AG09309 (cell line): Measurements from ENCODE around the gene CLASRP.

Source experiments
- DNase-seq: peaks from one replicate; pipeline ENCODE4 v3.0.0-alpha.2; 2010; ENCODE audit warnings: low read depth
- H3K4me3 ChIP-seq: 2 replicates; pipeline ENCODE4 v1.5.1; 2011; ENCODE audit warnings: mild to moderate bottlenecking, low read depth, low read length, moderate library complexity; ENCODE audit not compliant: control insufficient read depth
- CTCF ChIP-seq: IDR thresholded peaks from 2 replicates; pipeline ENCODE4 v1.5.1; 2011; ENCODE audit warnings: mild to moderate bottlenecking, low read depth, low read length, inconsistent platforms; ENCODE audit not compliant: insufficient read depth, control insufficient read depth; ENCODE audit errors: missing control alignments

The CLASRP gene

GRCh38 chr19:45008552-45008951 is 30.3 kb upstream of the CLASRP start:
- no peak overlapping the region for H3K4me3 ChIP-seq
- TF ChIP-seq CTCF, result no peak
- no peak for DNase-seq

- TF ChIP-seq CTCF, result no peak
- H3K4me3 ChIP-seq, result no peak overlapping the region
- DNase-seq, result no peak
Measured at GRCh38 chr19:45009625-45010255, 29.1 kb upstream of the CLASRP start.

GRCh38 chr19:45010306-45010705 is 28.5 kb upstream of the CLASRP start:
- no peak for DNase-seq
- no peak for TF ChIP-seq CTCF

GRCh38 chr19:45011959-45012358 is 26.9 kb upstream of the CLASRP start:
- no peak for TF ChIP-seq CTCF
- DNase-seq, result no peak
- H3K4me3 ChIP-seq, result no peak overlapping the region

More at GRCh38 chr19:45010306-45010705, 28.5 kb upstream of the CLASRP start:
- no peak overlapping the region for H3K4me3 ChIP-seq

- peak; percentile 86 for TF ChIP-seq CTCF
- H3K4me3 ChIP-seq, result no peak overlapping the region
- DNase-seq, result peak; percentile 69
Measured at GRCh38 chr19:45016388-45017314, 22.2 kb upstream of the CLASRP start.

- H3K4me3 ChIP-seq, result no peak overlapping the region
- DNase-seq, result no peak
- no peak for TF ChIP-seq CTCF
Measured at GRCh38 chr19:45019187-45019586, 19.7 kb upstream of the CLASRP start.
